Measurements from ENCODE around the gene TLR5. TPM values are rescaled to one million over a fixed set of nuclear protein-coding genes. Genes with fewer than 3 reads are reported as not detected.

Gene TLR5
- total and polyA plus RNA-seq, 7 donors, result 0.20 to 3.1 (median 0.80) TPM

- no peak for DNase-seq
- TF ChIP-seq CTCF (IDR thresholded peaks at IDR 0.05), result no peak
- ATAC-seq, result no peak
- H3K27me3 ChIP-seq (ENCODE audit: insufficient read depth in 3 of 3, low read length in 2 of 3), result peaks cover 0 to 2% (median 0%) of the 10 kb centered on the region in 3 donors
- no peak overlapping the region for H3K27ac ChIP-seq
- no peaks in the 10 kb centered on the region for H3K36me3 ChIP-seq (ENCODE audit: insufficient read depth in 1 of 2, low read depth in 1 of 2)
- no peak overlapping the region for H3K4me3 ChIP-seq
- WGBS, 3 donors, result 56 to 62% (median 60%) methylated on average over 10 of the region's 10 CpGs
- H3K9me3 ChIP-seq, result no peaks in the 10 kb centered on the region
- H3K4me1 ChIP-seq, result no peaks in the 10 kb centered on the region
- intact Hi-C loops (cut with DNase I), result loop anchor here in 1 of 2 donors (10.0 kb wide), 1 partner anchor 623 kb away; no protein-coding TSS in a partner anchor
These were observed 55.5 kb downstream of the TLR5 start for GRCh38 chr1:223087291-223088255.

- DNase-seq (no peak), ATAC-seq (no peak)
- Histone ChIP-seq H3K36me3 (ENCODE audit: insufficient read depth in 1 of 2, low read depth in 1 of 2) (no peaks in the 10 kb centered on the region), H3K4me1 (no peaks in the 10 kb centered on the region), H3K4me3 (no peak overlapping the region), H3K27ac (no peak overlapping the region), H3K9me3 (no peaks in the 10 kb centered on the region), H3K27me3 (ENCODE audit: insufficient read depth in 3 of 3, low read length in 2 of 3) (no peaks in the 10 kb centered on the region)
- 42 to 58% (median 44%) methylated on average over 8 of the region's 8 CpGs for WGBS, 3 donors
- no peak for TF ChIP-seq CTCF (IDR thresholded peaks at IDR 0.05)
- intact Hi-C loops (cut with DNase I), result loop anchor here (5.0 to 10.0 kb wide), 3 partner anchors 292 to 620 kb away; partner anchors contain the start of gene FAM177B (in 1 of the 2)
These were observed 58.6 kb downstream of the TLR5 start for GRCh38 chr1:223084464-223084866.

GRCh38 chr1:223083831-223084230 lies 59.2 kb downstream of the TLR5 start:
- Histone ChIP-seq H3K36me3 (ENCODE audit: insufficient read depth in 1 of 2, low read depth in 1 of 2) (no peaks in the 10 kb centered on the region), H3K4me1 (no peaks in the 10 kb centered on the region), H3K27me3 (ENCODE audit: insufficient read depth in 3 of 3, low read length in 2 of 3) (no peaks in the 10 kb centered on the region), H3K9me3 (no peaks in the 10 kb centered on the region), H3K27ac (no peak overlapping the region), H3K4me3 (no peak overlapping the region)
- ATAC-seq (no peak), DNase-seq (no peak)
- WGBS, 3 donors, result 90 to 94% (median 91%) methylated on average over 15 of the region's 15 CpGs
- intact Hi-C loops (cut with DNase I), result loop anchor here (5.0 to 10.0 kb wide), 3 partner anchors 292 to 619 kb away; partner anchors contain the start of gene FAM177B (in 1 of the 2)
- TF ChIP-seq CTCF (IDR thresholded peaks at IDR 0.05), result no peak

GRCh38 chr1:223082914-223083313 lies 60.1 kb downstream of the TLR5 start:
- intact Hi-C loops (cut with DNase I), result loop anchor here (5.0 to 10.0 kb wide), 3 partner anchors 291 to 618 kb away; partner anchors contain the start of gene FAM177B (in 1 of the 2)
- 86 to 92% (median 87%) methylated on average over 8 of the region's 8 CpGs for WGBS, 3 donors
- TF ChIP-seq CTCF (IDR thresholded peaks at IDR 0.05), result no peak
- ATAC-seq (no peak), DNase-seq (no peak)
- Histone ChIP-seq H3K27me3 (ENCODE audit: insufficient read depth in 3 of 3, low read length in 2 of 3) (no peaks in the 10 kb centered on the region), H3K4me3 (no peak overlapping the region), H3K27ac (no peak overlapping the region), H3K9me3 (no peaks in the 10 kb centered on the region), H3K4me1 (no peaks in the 10 kb centered on the region), H3K36me3 (ENCODE audit: insufficient read depth in 1 of 2, low read depth in 1 of 2) (no peaks in the 10 kb centered on the region)

Measured in psoas muscle (tissue), 8 donors.